Endothelial cell of umbilical vein (primary cell): ENCODE measurements around the gene CNTNAP1. TPM values are rescaled to one million over a fixed set of nuclear protein-coding genes. Genes with fewer than 3 reads are reported as not detected.
A peak's percentile ranks its signal among the peaks of the same experiment; 100 is the strongest.

Experiments
- BruUV-seq: library from RNA; stranded (reverse); fragments of 400-500 nt; replicated peaks from 2 replicates; lab custom pipeline; 2021; lab: Mats Ljungman, UMichigan
- CTCF ChIA-PET: fragments of 300-600, 350-600 bp; sonication (Branson Sonifier 250); formaldehyde crosslinking; loops from one replicate; lab custom pipeline; 2021; ENCODE audit warnings: antibody characterized with exemption, inconsistent platforms; lab: Charles Lee
- POLR2A ChIA-PET: fragments of 300-600, 350-600 bp; sonication (Branson Sonifier 250); formaldehyde crosslinking; loops from one replicate; lab custom pipeline; 2021; ENCODE audit warnings: antibody characterized with exemption, inconsistent platforms; lab: Charles Lee
- DNase-seq: peaks from one replicate; pipeline ENCODE4 v3.0.0-alpha.2; 2011; ENCODE audit warnings: low read depth, low spot score
- FAIRE-seq: peaks from 2 replicates; lab custom pipeline; 2011; peaks lifted over from hg19 to GRCh38; lab: Jason Lieb, UNC
- H2AFZ ChIP-seq: 2 replicates; pipeline ENCODE4 v1.6.0; 2012; ENCODE audit warnings: low read depth, low read length, control low read depth, inconsistent platforms
- H3K27ac ChIP-seq: 2 replicates; pipeline ENCODE4 v1.5.1; 2011; ENCODE audit warnings: low read depth, mild to moderate bottlenecking, control low read depth, low read length, moderate library complexity; ENCODE audit not compliant: insufficient read depth
- H3K27me3 ChIP-seq, 2 experiments: 2 replicates each; pipeline versions ENCODE4 v1.6.0 to v1.6.1; 2011; ENCODE audit warnings: low read length in 2 of 2, mixed read lengths in 1 of 2; ENCODE audit not compliant: control insufficient read depth in 2 of 2, insufficient read depth in 2 of 2
- H3K36me3 ChIP-seq, 2 experiments: 2 replicates in 1 of 2; 3 replicates in 1 of 2; pipeline ENCODE4 v1.5.1; 2011; ENCODE audit warnings: low read length in 2 of 2, mild to moderate bottlenecking in 1 of 2, moderate library complexity in 1 of 2; ENCODE audit not compliant: control insufficient read depth in 2 of 2, insufficient read depth in 2 of 2; ENCODE audit errors: extremely low read depth in 1 of 2
- H3K4me1 ChIP-seq: 3 replicates; pipeline ENCODE4 v1.5.1; 2011; ENCODE audit warnings: mild to moderate bottlenecking, low read length; ENCODE audit not compliant: control insufficient read depth, insufficient read depth; ENCODE audit errors: extremely low read depth
- H3K4me2 ChIP-seq: 2 replicates; pipeline ENCODE4 v1.6.1; 2011; ENCODE audit warnings: low read length, control low read depth, mixed read lengths; ENCODE audit not compliant: insufficient read depth
- H3K4me3 ChIP-seq, 3 experiments: fragments of 200-600 bp in 1 of 3; sonication (generic), shearing (Covaris generic) in 1 of 3; replicated peaks in 1 of 3; 2 replicates each; pipeline ENCODE4 v1.5.1; 2011 to 2016; ENCODE audit warnings: control low read depth in 3 of 3, low read length in 3 of 3, mild to moderate bottlenecking in 2 of 3, inconsistent platforms in 1 of 3, low read depth in 1 of 3, moderate library complexity in 1 of 3; ENCODE audit not compliant: insufficient read depth in 1 of 3
- H3K79me2 ChIP-seq: 2 replicates; pipeline ENCODE4 v1.6.0; 2012; ENCODE audit warnings: low read length, inconsistent platforms; ENCODE audit not compliant: control insufficient read depth, insufficient read depth
- H3K9ac ChIP-seq: replicated peaks from 2 replicates; pipeline ENCODE3; 2011; ENCODE audit warnings: low read length, control low read depth; ENCODE audit not compliant: insufficient read depth; ENCODE audit errors: extremely low read depth
- H3K9me1 ChIP-seq: replicated peaks from 3 replicates; pipeline ENCODE4 v1.6.0; 2011; ENCODE audit warnings: mild to moderate bottlenecking, low read length; ENCODE audit not compliant: control insufficient read depth, insufficient read depth; ENCODE audit errors: extremely low read depth
- H3K9me3 ChIP-seq: replicated peaks from 2 replicates; pipeline ENCODE4 v1.5.1; 2012; ENCODE audit warnings: low read length, inconsistent platforms; ENCODE audit not compliant: control insufficient read depth, insufficient read depth
- H4K20me1 ChIP-seq: replicated peaks from 2 replicates; pipeline ENCODE3; 2011; ENCODE audit warnings: mild to moderate bottlenecking, low read length; ENCODE audit not compliant: control insufficient read depth, insufficient read depth; ENCODE audit errors: extremely low read depth
- EZH2 ChIP-seq: IDR thresholded peaks from 2 replicates; pipeline ENCODE4 v1.6.1; 2012; ENCODE audit warnings: borderline replicate concordance, low read depth, mild to moderate bottlenecking, moderate library complexity, low read length, inconsistent platforms; ENCODE audit not compliant: severe bottlenecking
- FOS ChIP-seq: IDR thresholded peaks from 2 replicates; pipeline ENCODE4 v1.6.1; 2011; ENCODE audit warnings: mild to moderate bottlenecking, low read length, moderate library complexity, borderline replicate concordance; ENCODE audit not compliant: insufficient read depth
- POLR2AphosphoS5 ChIP-seq: IDR thresholded peaks from 2 replicates; pipeline ENCODE4 v1.6.1; 2012; ENCODE audit warnings: low read depth, mild to moderate bottlenecking, control low read depth, low read length, moderate library complexity; ENCODE audit not compliant: insufficient read depth
- dilution Hi-C: fragments of 300-500 bp; cut with MboI; formaldehyde crosslinking; loops from one replicate; pipeline ENCODE4 v1.15.0; 2019; ENCODE audit warnings: low sequenced_read_pairs; ENCODE audit not compliant: extremely low pct_ligation_motif_present
- intact Hi-C: fragments of 100-400 bp; cut with micrococcal nuclease; formaldehyde crosslinking; loops from one replicate; pipeline ENCODE4 v1.10.0; 2022
- polyA plus RNA-seq, 4 experiments: library from polyadenylated mRNA; depleted of rRNA in 3 of 4; stranded (reverse) in 3 of 4; unstranded in 1 of 4; fragments of >200 nt; gene quantifications; 2 replicates each; pipeline versions ENCODE4 v1.2.1 to v1.2.3, GENCODE V29; 2011 to 2012; ENCODE audit warnings: missing spikeins in 1 of 4
- total RNA-seq: library from RNA; stranded (reverse); gene quantifications from 2 replicates; pipeline ENCODE4 v1.2.3, GENCODE V29; 2021

The CNTNAP1 gene
- total and polyA plus RNA-seq, 2 donors (not counting 3 experiments of a cell fraction or from before 2014, with no cell fraction given): 26.3 to 44.8 TPM

GRCh38 chr17:42684929-42685556, 2.7 kb downstream of the CNTNAP1 start:
- Histone ChIP-seq H3K4me2 (no peak overlapping the region), H3K9ac (no peak overlapping the region), H3K36me3 (no peaks in the 10 kb centered on the region), H3K4me1 (peaks cover 21% of the 10 kb centered on the region), H3K27me3 (peaks cover 0 to 20% of the 10 kb centered on the region in 2 experiments), H3K9me3 (no peaks in the 10 kb centered on the region), H3K27ac (no peak overlapping the region), H3K4me3 (no peak overlapping the region), H4K20me1 (no peaks in the 10 kb centered on the region), H3K79me2 (no peaks in the 10 kb centered on the region), H3K9me1 (no peaks in the 10 kb centered on the region), H2AFZ (no peak overlapping the region)
- ChIA-PET POLR2A (no interaction called here), CTCF (interaction anchor here (1.0 to 2.7 kb wide), 5 partner anchors 76 to 139 kb away, joined by 3 to 57 read pairs (median 5); partner anchors contain the start of genes BECN1, PSMC3IP, RETREG3 and TUBG1)
- TF ChIP-seq POLR2AphosphoS5 (no peak), EZH2 (peak; percentile 57)
- dilution Hi-C loops: no loop called here
- DNase-seq: no peak
- FAIRE-seq: no peak
- intact Hi-C loops: no loop called here
- BruUV-seq: no TSS peak

GRCh38 chr17:42685831-42686230, 3.5 kb downstream of the CNTNAP1 start:
- Histone ChIP-seq H3K9me3 (no peaks in the 10 kb centered on the region), H4K20me1 (no peaks in the 10 kb centered on the region), H3K9me1 (no peaks in the 10 kb centered on the region), H3K27me3 (peaks cover 0 to 20% of the 10 kb centered on the region in 2 experiments), H3K79me2 (no peaks in the 10 kb centered on the region), H3K36me3 (no peaks in the 10 kb centered on the region), H3K4me1 (peaks cover 18% of the 10 kb centered on the region), H3K9ac (no peak overlapping the region), H2AFZ (no peak overlapping the region), H3K4me3 (no peak overlapping the region), H3K27ac (no peak overlapping the region), H3K4me2 (no peak overlapping the region)
- intact Hi-C loops (no loop called here), dilution Hi-C loops (no loop called here)
- DNase-seq (no peak), FAIRE-seq (peak; percentile 18)
- no peak for TF ChIP-seq FOS
- ChIA-PET CTCF (interaction anchor here (1.0 kb wide), 1 partner anchor 77 kb away, joined by 5 read pairs; the partner anchor contains the start of genes RETREG3 and TUBG1), POLR2A (no interaction called here)
- BruUV-seq: no TSS peak
